Mononuclear cell (primary cell): ENCODE results near the gene HLA-DPA1. TPM values are rescaled to one million over a fixed set of nuclear protein-coding genes. Genes with fewer than 3 reads are reported as not detected.

Experiments used
- H3K27me3 ChIP-seq: 2 replicates; pipeline ENCODE4 v1.6.0; 2011; ENCODE audit warnings: low read length, control low read depth; ENCODE audit not compliant: insufficient read depth
- H3K4me1 ChIP-seq: 2 replicates; pipeline ENCODE4 v1.5.1; 2011; ENCODE audit warnings: mild to moderate bottlenecking, low read length, control low read depth; ENCODE audit not compliant: insufficient read depth
- H3K4me3 ChIP-seq: 2 replicates; pipeline ENCODE4 v1.5.1; 2011; ENCODE audit warnings: mild to moderate bottlenecking, low read length, moderate library complexity
- H3K9me3 ChIP-seq: 2 replicates; pipeline ENCODE4 v1.5.1; 2011; ENCODE audit warnings: low read depth, mild to moderate bottlenecking, control low read depth, low read length
- total RNA-seq: library from RNA; depleted of rRNA; stranded (reverse); fragments of >200 nt; gene quantifications from one replicate; pipeline ENCODE4 v1.2.3, GENCODE V29; 2012

The HLA-DPA1 gene
- total RNA-seq, 1 donor = 271 TPM

GRCh38 chr6:33061987-33062386 is 11.5 kb downstream of the HLA-DPA1 start:
- Histone ChIP-seq H3K4me3 (no peak overlapping the region), H3K9me3 (no peaks in the 10 kb centered on the region), H3K27me3 (no peaks in the 10 kb centered on the region), H3K4me1 (peaks cover 14% of the 10 kb centered on the region)

DNA sequence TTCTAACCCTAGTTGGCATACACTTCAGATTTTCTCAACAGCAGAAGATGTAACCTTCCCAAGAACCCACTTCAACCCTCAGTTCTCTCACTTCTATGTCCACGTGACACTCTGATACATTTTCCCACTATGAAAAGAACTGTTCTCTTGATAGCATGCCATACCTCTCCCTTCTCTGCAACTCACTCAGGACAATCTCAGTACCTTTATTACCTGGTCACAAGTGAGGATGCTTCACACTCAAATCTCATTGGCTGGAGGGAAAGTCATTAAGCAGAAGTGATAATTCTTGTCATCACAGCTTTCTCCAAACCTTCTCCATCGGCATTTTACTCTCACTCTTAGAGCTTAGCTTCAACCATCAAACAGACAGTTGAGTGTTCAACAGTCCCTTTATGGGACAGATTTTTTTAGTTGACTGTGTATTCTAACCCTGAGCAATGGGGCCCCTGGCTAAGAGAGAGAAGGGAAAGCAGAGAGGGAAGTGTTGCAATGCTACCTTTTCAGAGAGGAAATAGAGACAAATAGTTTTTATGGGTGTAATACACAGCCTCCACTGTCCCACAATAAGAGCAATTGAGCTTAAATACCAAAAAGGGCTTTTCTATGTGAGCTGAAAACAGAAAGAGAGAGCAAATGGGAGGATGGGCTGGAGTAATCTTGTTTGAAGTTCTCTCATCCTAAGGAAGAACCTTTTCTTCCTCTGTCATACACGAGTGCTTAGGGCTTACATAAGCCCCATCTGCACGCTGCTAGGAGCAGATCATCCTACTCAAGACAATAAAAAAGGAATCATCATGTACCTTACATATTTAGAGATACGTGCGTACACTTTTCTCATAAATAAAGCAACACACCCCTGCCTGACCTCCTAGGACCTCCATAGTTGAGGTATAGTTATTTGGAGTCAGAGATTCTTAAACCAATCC is 16.0 kb downstream of the HLA-DPA1 start:
- Histone ChIP-seq H3K27me3 (no peaks in the 10 kb centered on the region), H3K4me1 (peaks cover 18% of the 10 kb centered on the region), H3K9me3 (no peaks in the 10 kb centered on the region), H3K4me3 (no peak overlapping the region)

DNA sequence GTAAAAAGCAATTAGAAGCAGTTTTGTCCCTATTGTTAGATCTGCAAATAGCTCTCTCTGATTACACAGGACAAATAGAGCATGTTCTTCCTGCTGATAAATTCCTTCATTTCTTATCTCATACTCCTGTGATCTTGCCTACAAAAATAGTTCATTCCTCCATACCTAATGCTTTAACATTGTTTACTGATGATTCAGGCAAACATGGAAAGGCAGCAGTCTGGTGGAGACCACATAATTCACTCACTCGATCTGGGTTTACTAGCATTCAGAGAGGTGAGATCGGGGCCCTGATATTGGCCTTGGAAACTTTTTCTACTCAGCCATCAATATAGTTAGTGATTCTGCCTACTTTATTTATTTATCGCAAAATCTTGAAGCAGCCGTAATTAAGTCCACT is 20.2 kb downstream of the HLA-DPA1 start:
- H3K9me3 ChIP-seq = no peaks in the 10 kb centered on the region
- H3K27me3 ChIP-seq = peaks cover 6% of the 10 kb centered on the region
- H3K4me1 ChIP-seq = peaks cover 24% of the 10 kb centered on the region
- no peak overlapping the region for H3K4me3 ChIP-seq

DNA sequence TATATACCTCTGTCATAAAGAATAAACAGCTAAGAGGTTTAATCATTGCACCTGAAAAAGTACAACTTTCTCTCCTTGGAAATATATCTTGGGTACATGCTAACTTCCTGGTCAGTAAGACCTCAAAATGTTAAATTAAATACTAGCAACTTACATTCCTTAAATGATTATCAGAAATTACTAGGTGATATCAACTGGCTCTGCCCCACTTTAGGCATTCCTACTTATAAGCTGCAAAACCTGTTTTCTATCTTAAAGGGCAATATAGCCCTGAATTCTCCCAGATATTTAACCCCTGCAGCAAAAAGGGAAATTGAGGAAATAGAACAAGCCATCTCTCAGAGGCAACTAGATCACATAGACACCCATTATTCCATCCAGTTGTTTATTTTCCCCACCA is 20.8 kb downstream of the HLA-DPA1 start:
- no peak overlapping the region for H3K4me3 ChIP-seq

DNA sequence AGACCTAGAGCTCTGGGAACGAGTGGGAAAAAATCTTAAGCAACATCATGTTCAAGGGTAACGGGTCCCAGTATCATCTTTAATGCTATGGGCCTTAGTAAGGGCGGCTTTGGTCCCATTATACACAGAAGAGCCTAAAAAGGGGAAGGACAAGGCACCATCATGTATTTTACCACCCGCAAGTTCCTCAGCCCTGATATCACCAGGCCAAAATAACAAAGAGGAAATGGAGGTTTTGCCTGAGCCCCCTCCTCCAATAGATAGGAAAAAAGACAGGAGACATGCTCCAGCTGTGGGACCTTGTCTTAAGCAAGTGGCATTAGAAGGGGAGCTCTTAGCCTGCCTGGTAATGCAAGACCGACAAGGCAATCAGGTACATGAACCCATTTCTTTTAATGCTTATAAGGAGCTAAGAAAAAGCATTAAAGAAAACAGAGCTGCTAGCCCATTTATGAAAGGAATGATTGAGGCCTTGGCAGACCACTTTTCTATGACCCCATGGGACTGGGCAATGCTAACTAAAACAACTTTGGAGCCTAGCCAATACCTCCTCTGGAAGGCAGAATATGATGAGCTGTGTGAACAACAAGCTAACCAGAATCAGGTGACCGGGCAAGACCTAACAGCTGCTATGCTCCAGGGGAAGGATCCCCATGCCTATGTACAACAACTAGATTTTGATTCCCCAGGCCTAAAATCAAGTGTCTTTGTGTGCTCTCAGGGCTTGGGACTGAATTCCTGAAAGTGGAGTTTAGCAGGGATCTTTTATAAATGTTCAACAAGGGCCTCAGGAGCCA is 23.2 kb downstream of the HLA-DPA1 start:
- no peaks in the 10 kb centered on the region for H3K9me3 ChIP-seq
- peaks cover 9% of the 10 kb centered on the region for H3K4me1 ChIP-seq
- H3K4me3 ChIP-seq = no peak overlapping the region
- peaks cover 11% of the 10 kb centered on the region for H3K27me3 ChIP-seq

More for the DNA sequence above, 20.8 kb downstream of the HLA-DPA1 start:
- Histone ChIP-seq H3K4me1 (peaks cover 20% of the 10 kb centered on the region), H3K9me3 (no peaks in the 10 kb centered on the region), H3K27me3 (peaks cover 8% of the 10 kb centered on the region)

DNA sequence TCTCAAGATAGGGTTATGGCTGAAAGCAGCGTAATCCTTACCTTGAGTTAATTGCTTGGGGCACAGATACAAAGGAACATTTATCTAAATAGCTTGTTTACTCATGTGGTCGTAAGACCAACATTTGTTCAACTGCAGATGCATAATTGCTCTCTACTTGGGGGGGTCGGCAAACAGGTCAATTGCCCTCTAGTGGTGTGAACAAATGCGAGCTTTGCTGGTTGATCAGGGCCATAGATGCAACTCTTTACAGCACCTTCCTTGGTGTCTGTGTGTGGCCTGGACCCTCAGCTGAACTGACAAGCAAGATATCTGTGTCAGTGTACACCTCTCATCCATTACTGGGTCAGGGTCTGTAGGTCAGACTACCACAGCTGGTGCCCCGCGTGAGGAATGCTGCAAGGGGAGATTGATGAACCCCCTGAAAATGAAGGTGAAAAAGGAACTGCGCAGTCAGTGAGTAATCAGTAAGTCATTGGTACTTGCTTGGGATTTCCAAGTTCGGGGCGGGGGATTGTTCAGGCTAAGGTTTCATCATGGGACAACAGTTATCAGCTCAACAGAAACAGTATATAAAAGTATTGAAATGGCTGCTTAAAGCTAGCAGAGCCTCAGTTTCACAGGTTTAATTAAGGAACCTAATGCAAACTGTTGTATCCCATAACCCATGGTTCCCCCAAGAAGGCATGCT is 24.0 kb downstream of the HLA-DPA1 start:
- Histone ChIP-seq H3K27me3 (peaks cover 11% of the 10 kb centered on the region), H3K4me1 (peaks cover 9% of the 10 kb centered on the region), H3K4me3 (no peak overlapping the region), H3K9me3 (no peaks in the 10 kb centered on the region)

- Histone ChIP-seq H3K4me3 (no peak overlapping the region), H3K4me1 (no peaks in the 10 kb centered on the region), H3K27me3 (no peaks in the 10 kb centered on the region), H3K9me3 (peaks cover 6% of the 10 kb centered on the region)
Measured at GRCh38 chr6:33040157-33040556, 33.3 kb downstream of the HLA-DPA1 start.

DNA sequence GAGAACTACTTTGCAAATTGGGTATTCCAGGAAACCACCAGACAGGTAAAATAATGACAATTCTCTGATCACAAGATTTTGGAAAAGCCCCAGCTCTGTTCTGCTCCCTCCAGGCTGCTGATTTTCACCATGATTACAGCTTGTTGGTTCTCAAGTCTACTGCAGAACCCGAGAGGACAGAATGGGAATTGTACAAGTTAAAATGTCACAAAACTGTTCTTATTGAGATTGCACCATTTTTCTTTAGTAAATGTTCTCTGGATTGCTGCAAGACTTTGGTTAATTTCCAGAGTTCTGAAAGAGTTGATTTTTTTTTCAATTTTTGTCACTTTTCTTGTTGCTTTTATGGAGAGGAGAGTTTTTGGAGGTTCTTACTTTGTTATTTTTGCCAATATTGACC is 36.9 kb downstream of the HLA-DPA1 start:
- no peak overlapping the region for H3K4me3 ChIP-seq
- H3K4me1 ChIP-seq = no peaks in the 10 kb centered on the region
- peaks cover 12% of the 10 kb centered on the region for H3K9me3 ChIP-seq
- H3K27me3 ChIP-seq = no peaks in the 10 kb centered on the region

DNA sequence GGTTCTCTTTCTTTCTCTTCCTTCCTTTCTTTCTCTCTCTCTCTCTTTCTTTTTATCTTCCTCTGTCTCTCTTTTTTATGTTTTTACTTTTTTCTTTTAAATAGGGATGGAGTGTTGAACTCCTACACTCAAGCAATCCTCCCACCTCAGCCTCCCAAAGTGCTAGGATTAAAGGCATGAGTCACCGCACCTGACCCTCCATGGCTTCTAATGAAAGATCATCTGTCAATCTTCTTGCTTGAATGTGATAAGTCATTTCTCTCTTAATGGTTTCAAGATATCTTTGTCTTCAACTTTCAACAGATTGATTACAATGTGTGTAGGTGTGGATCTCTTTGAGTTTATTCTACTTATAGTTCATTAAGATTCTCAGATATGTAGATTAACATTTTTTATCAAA is 38.9 kb downstream of the HLA-DPA1 start:
- Histone ChIP-seq H3K4me3 (no peak overlapping the region), H3K27me3 (no peaks in the 10 kb centered on the region), H3K4me1 (peaks cover 9% of the 10 kb centered on the region), H3K9me3 (peaks cover 12% of the 10 kb centered on the region)

DNA sequence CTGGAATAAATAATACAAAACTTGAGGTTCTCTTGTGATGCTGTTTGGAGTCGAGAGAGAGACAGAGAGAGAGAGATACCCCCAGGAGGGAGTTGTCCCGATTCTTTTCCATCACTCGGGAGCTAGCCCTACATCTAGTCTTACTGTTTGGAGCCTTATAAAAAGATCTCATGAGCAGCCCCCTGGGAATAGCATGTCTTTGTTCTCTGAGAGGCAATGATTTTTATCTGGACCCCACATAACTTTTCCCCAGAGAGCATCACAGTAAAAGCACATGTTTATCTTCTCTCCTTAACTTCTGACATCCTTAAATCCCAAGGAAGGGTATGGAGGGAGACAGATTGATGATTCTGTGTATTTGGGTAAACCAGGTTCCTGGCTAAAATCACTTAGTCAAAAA is 43.2 kb downstream of the HLA-DPA1 start:
- Histone ChIP-seq H3K4me3 (no peak overlapping the region), H3K27me3 (no peaks in the 10 kb centered on the region), H3K4me1 (peaks cover 23% of the 10 kb centered on the region)

GRCh38 chr6:33029328-33030184 is 43.9 kb downstream of the HLA-DPA1 start:
- Histone ChIP-seq H3K4me1 (peaks cover 23% of the 10 kb centered on the region), H3K27me3 (no peaks in the 10 kb centered on the region), H3K9me3 (no peaks in the 10 kb centered on the region), H3K4me3 (no peak overlapping the region)

More for the DNA sequence above, 43.2 kb downstream of the HLA-DPA1 start:
- H3K9me3 ChIP-seq = peaks cover 7% of the 10 kb centered on the region

GRCh38 chr6:33028220-33028849 is 45.1 kb downstream of the HLA-DPA1 start:
- Histone ChIP-seq H3K4me1 (peaks cover 23% of the 10 kb centered on the region), H3K27me3 (no peaks in the 10 kb centered on the region), H3K4me3 (no peak overlapping the region), H3K9me3 (no peaks in the 10 kb centered on the region)

DNA sequence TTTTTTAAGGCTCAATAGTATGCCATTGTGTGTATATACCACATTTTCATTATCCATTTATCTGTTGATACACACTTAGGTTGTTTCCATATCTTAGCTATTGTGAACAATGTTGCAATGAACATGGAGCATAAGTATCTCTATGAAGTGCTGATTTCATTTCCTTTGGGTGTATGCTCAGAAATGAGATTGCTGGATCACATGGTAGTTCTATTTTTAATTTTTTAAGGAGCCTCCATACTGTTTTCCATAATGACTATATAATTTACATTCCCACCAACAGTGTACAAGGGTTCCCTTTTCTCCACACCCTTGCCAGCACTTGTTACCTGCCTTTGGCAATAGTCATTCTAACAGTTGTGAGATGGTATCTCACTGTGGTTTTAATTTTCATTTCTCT is 48.9 kb downstream of the HLA-DPA1 start:
- Histone ChIP-seq H3K9me3 (no peaks in the 10 kb centered on the region), H3K4me1 (peaks cover 26% of the 10 kb centered on the region), H3K4me3 (no peak overlapping the region), H3K27me3 (no peaks in the 10 kb centered on the region)

DNA sequence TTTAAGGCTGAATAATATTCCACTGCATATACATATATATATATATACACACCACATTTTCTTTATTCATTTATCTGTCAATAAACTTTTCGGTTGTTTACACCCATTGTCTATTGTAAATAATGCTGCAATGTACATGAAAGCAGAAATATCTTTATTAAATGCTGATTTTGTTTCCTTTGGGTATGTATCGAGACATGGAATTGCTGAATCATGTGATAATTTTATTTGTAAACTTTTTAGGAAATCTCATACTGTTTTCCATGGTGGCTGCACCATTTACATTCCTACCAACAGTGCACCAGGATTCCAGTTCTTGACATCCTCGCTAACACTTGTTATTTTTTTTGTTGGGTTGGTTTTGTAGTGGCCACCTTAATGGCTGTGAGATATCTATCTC is 49.9 kb downstream of the HLA-DPA1 start:
- Histone ChIP-seq H3K27me3 (no peaks in the 10 kb centered on the region), H3K4me1 (peaks cover 26% of the 10 kb centered on the region)

More for the DNA sequence above, 49.9 kb downstream of the HLA-DPA1 start:
- Histone ChIP-seq H3K9me3 (no peaks in the 10 kb centered on the region), H3K4me3 (no peak overlapping the region)
